Activated CD4-positive, alpha-beta T cell treated with anti-CD3 and anti-CD28 coated beads, Interleukin-2, amount 50 U/mL, for 16 hours (primary cell): ENCODE data around the gene TEX26.
"Not testable (repeated sequence)": the region's sequence is repeated elsewhere in the genome, so short reads cannot be mapped to it uniquely, and the experiment has no call there.

Source experiments
- DNase-seq: peaks from one replicate; pipeline ENCODE4 v3.0.0-alpha.2; 2020

The TEX26 gene

GRCh38 chr13:30920162-30920909 is 12.1 kb upstream of the TEX26 start:
- DNase-seq: no peak

DNA sequence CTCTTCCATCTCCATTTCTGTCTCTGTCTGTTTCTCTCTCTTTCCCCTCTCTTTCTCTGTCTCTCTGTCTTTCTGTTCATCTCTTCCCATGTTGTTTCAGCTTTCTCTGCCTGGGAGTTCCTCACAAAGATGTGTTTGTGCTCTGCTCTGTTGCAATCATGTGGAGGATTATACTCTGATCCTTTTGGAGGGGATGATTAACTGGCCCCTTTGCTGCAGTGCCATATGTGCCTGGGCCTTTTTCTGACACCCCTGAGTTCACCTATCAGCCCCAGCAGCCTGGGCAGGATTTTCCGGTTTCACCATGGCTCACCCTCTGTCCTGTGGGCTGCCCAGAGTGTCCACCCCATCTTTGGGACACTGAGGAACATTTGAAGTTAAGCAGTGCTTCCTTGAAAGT is 9.0 kb upstream of the TEX26 start:
- DNase-seq: no peak

GRCh38 chr13:30924721-30925120 is 7.7 kb upstream of the TEX26 start:
- DNase-seq: no peak

DNA sequence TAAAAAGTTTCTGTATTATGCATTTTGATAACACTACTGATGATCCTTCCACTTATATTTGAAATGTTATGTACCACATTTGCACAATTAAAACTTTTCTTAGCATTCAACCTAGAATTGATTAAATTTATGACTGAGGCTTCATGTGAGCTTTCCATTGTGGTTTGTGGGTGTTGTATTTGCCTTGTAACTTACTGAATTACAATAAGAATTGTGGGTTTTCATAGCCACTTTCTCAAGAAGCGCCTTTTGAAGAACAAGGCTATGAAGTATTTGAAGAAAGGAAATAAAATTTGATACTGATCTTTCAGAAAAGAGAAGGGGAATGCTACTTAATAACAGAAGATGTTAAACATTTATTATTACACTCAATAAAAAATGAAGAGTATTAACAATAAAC is 7.0 kb upstream of the TEX26 start:
- DNase-seq: no peak

DNA sequence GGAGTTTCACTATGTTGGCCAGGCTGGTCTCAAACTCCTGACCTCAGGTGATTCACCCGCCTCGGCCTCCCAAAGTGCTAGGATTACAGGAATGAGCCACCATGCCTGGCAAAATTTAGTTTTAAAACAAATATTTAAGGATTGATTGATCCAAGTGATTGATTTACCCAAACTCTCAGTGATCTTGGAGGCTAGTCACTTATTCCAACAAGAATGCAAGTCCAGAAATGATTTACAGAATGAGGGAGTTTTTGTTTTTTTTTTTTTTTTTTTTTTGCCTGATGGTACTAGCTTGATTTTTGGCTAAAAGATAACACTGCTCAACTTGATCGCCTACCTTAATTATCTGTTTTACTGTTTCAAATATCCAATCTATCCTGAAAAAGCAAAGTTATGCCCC is 5.7 kb upstream of the TEX26 start:
- no peak for DNase-seq

GRCh38 chr13:30927188-30927587 is 5.3 kb upstream of the TEX26 start:
- DNase-seq: not testable (repeated sequence)

DNA sequence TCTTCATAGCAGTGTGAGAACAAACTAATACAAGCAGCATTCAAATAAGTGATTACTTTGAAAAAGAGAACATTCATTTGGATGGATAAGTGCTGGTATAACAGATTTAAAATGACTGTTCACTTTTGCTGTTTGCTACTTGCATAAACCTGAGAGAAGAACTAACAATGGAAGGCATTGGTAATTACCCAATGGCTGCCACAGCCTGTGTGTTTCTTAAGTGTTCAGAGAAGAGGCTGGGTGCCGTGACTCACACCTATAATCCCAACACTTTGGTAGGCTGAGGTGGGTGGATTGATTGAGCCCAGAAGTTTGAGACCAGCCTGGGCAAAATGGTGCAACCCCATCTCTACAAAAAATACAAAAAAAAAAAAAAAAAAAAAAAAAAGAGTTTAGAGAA is 4.9 kb upstream of the TEX26 start:
- no peak for DNase-seq

- no peak for DNase-seq
These were observed 3.5 kb upstream of the TEX26 start for GRCh38 chr13:30928978-30929377.

GRCh38 chr13:30933354-30933670 is 856 bp downstream of the TEX26 start:
- no peak for DNase-seq

DNA sequence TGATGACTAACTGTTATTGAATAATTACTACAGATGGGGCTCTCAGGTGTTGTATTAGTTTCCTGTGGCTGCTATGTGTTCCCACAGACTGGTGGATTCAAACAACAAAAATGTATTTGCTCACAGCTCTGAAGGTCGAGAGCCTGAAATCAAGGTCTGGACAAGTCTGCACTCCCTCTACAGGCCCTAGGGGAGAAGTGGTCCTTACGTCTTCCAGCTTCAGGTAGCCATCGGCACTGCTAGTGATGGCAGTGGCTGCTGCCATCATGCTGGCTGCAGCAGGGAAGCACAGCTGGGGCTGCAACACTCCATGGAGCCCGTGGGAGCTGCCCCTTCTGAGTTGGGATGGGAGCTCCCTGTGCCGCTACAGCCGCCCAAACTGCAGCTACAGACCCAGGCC is 1.9 kb downstream of the TEX26 start:
- no peak for DNase-seq

GRCh38 chr13:30934803-30935202 is 2.3 kb downstream of the TEX26 start:
- DNase-seq: no peak

GRCh38 chr13:30936971-30937370 is 4.5 kb downstream of the TEX26 start:
- DNase-seq: no peak

DNA sequence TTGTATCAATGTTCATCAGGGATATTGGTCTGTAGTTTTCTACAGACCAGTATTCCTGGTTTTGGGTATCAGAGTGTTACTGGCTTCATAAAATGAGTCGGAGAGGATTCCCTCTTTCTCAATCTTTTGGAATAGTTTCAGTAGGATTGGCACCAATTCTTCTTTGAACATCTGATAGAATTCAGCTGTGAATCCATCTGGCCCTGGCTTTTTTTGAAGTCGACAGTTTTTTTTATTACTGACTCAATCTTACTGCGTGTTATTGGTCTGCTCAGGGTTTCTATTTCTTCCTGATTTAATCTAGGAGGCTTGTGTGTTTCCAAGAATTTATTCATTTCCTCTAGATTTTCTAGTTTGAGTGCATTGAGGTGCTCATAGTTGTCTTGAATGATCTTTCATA is 11.4 kb downstream of the TEX26 start:
- DNase-seq: no peak

- DNase-seq: no peak
These were observed 24.9 kb downstream of the TEX26 start for GRCh38 chr13:30957258-30957943.

DNA sequence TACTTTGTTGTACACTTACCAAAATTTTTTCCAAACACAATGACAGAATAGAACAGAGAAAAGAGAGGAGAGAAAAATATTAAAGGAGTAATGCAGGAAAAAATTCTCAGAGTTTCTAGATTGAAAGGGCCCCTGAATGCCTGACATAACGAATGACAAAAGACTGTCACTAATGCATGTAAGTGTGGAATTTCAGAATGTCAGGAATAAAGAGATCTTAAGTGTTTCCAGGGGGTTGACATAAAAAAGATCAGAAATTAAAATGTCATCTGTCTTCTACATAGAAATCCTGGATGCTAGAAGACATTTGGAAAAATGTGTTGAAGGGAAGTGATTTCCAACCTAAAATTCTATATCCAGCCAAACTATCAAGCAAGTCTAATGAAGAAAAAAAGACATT is 27.2 kb downstream of the TEX26 start:
- no peak for DNase-seq

DNA sequence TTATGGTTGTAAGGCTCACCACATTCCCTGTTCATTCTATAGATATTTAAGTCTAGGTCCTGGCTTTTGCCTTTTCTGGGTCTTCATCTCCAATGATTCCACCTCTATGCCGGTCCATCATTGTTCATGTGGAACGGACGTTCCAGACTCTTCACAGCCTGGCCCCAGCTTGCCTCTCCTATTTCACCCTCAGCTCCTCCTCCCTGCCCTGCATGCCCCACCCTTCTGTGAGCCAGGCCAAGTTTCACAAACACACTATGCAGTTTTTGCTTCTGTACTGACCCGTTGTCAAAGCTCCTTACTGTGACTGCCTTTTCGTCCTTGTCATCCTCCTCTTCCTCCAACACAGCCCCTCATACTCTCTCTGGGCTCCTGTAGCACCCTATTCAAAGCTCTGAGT is 31.3 kb downstream of the TEX26 start:
- no peak for DNase-seq

DNA sequence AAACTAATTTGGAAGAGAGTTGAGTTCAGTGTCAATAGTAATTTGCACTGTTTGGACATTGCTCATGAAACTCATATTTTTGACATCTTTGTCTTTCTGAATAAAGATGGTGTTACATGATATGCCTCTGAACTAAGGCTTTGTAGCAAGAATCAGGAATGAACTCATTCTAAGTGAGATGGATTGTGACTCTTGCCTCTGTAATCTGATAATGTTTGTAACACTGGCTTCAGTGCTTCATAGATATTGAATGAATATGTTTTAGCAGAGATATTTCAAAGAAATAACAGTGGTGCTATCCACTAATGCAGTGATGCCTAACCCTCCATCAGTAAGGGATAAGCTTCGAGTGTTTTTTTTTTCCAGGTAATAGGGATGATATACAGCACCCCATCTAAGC is 32.9 kb downstream of the TEX26 start:
- no peak for DNase-seq

DNA sequence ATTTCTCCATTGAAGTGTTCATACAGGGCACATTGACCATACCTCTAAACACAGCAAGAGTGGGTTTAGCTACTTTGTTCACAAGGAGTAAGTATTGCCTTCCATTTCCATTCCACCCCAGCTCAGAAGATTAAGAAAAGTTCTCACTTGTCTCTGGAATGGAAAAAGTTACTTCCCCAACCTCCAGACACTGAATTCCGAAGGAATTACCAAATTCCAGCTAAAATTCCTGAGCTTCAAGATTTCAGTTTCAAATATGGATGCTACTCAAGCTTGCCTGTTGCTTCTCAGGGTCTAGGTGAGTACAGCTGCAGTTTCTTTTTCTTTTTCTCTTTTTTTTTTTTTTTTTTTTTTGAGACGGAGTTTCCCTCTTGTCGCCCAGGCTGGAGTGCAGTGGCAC is 33.6 kb downstream of the TEX26 start:
- DNase-seq: no peak

DNA sequence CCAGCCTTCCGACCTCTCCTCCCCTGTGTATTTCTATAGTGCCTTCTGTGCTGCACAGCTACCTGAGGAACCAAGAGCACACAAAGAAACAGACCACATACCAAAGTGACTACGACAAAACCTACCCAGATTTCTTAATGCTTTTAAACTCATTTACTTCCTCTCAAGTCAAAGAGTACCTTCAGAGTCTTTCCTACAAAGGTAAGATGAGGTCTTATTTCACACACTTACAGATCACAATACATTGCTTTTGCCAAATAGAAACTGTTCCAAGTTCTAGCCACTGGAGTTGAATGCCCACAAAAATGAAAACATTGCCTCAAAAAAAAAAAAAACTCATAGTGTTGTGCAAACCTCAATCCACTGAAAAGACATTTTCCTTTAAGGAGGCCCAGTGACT is 36.4 kb downstream of the TEX26 start:
- no peak for DNase-seq

- no peak for DNase-seq
These were observed 39.1 kb downstream of the TEX26 start for GRCh38 chr13:30971575-30971974.

DNA sequence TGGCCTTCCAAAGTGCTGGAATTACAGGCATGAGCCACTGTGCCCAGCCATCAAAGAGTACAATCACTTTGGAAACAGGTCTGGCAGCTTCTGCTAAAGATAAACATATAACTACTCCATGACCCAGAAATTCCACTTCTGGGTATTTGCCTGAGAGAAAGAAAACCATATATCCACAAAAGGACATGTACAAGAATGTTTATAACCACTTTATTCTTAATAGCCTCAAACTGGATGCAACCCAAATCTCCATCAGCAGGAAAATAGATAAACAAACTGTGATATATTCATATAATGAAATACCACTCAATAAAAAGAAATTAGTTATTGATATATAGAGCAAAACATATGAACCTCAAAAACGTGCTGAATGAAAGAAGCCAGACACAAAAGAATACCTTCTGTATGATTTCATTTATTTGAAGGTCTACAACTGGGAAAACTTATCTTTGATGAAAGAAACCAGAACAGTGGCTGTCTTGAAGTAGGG is 40.5 kb downstream of the TEX26 start:
- DNase-seq: no peak

DNA sequence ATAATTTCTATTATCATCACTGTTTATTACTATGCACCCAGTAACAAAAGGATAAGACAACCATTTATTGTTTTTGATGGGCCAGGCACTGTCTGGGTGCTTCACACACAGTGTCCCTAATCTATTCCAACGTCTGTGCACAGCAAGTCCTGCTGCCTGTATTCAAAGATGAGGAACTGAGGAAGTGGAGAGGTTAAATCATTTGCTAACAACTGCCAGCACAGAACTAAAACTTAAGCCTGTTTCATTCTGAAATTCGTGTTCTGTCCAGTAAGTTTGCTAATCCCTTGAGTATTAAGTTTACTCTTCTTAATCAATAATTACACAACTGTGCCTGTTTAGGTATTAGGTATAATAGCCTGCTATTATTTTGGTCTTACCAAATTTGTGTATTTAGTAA is 41.9 kb downstream of the TEX26 start:
- no peak for DNase-seq

GRCh38 chr13:30976025-30976424 is 43.6 kb downstream of the TEX26 start:
- DNase-seq: no peak

DNA sequence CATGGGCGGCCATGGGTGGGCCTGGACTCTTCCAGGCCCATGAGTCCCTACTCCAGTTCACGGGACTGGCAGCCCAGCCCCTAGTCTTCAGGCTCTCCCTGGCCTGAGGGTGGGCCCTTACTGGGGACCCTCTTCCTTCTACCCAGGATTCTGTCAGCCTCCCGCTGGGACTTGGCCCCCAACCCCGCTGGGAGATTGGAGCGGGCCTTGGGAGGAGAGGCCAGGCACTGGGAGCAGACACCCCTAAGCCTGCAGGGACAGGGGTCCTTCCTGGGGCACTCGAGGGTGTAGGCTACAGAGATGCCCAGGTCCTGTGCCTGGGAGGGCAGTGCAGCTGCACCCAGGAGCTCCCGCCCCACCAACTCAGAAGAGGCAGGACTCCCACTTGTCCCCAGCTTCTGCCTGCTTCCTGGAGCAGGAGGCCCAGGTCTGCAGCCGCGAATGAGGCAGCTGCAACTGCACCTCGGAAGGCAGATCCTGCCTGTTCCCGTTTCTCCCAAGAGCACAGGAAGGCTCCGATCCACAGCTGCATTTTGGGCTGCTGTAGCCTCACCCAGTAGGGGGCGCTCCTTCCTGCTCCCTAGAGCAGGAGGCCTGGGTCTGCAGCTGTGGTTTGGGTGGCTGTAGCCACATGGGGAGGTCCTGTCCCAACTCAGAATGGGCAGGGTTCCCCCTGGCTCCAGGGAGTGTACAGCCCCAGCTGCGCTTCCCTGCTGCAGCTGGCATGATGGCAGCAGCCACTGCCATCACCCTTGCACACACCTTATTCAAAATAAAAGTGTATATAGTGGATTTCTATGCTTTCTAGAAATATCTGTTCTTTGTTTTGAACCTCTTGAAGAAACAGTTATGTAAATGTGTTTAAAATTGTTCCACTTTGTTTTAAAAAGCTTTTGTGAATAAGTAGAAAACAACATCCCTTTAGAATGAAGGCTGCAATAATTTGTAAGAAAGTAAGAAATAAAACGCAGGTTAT is 46.8 kb downstream of the TEX26 start:
- peak; percentile 46 for DNase-seq
